Liver (tissue), 9 donors: ENCODE data around the gene ITFG1. TPM values are rescaled to one million over a fixed set of nuclear protein-coding genes. Genes with fewer than 3 reads are reported as not detected.

Experiments
- DNase-seq: peaks from one replicate; pipeline ENCODE4 v3.0.0-alpha.2; 2017; ENCODE audit warnings: low spot score
- H3K27ac ChIP-seq, 2 donors: one replicate each; pipeline ENCODE4 v1.7.0; 2013; ENCODE audit warnings: inconsistent platforms in 2 of 2, low read length in 2 of 2, control low read depth in 1 of 2, low read depth in 1 of 2, mild to moderate bottlenecking in 1 of 2
- H3K27me3 ChIP-seq, 4 donors: one replicate each; pipeline versions ENCODE4 v1.6.1 to v1.7.0; 2013; ENCODE audit warnings: low read length in 3 of 4, inconsistent platforms in 1 of 4, mild to moderate bottlenecking in 1 of 4, moderate library complexity in 1 of 4; ENCODE audit not compliant: control insufficient read depth in 4 of 4, insufficient read depth in 4 of 4
- H3K36me3 ChIP-seq, 4 donors: one replicate each; pipeline versions ENCODE4 v1.6.1 to v1.7.0; 2013; ENCODE audit warnings: low read length in 3 of 4, mild to moderate bottlenecking in 3 of 4, low read depth in 1 of 4, moderate library complexity in 1 of 4; ENCODE audit not compliant: control insufficient read depth in 4 of 4, insufficient read depth in 3 of 4
- H3K4me1 ChIP-seq, 4 donors: one replicate each; pipeline versions ENCODE4 v1.6.1 to v1.7.0; 2013; ENCODE audit warnings: low read length in 3 of 4, mild to moderate bottlenecking in 3 of 4, moderate library complexity in 1 of 4; ENCODE audit not compliant: control insufficient read depth in 4 of 4, insufficient read depth in 4 of 4
- H3K4me3 ChIP-seq, 3 donors: one replicate each; pipeline versions ENCODE4 v1.6.1 to v1.7.0; 2013; ENCODE audit warnings: low read length in 3 of 3, control low read depth in 1 of 3, low read depth in 1 of 3, mild to moderate bottlenecking in 1 of 3
- H3K9ac ChIP-seq, 2 donors: one replicate each; pipeline ENCODE4 v1.7.0; 2013; ENCODE audit warnings: low read length in 2 of 2, mild to moderate bottlenecking in 2 of 2, moderate library complexity in 2 of 2, control low read depth in 1 of 2, low read depth in 1 of 2
- H3K9me3 ChIP-seq, 4 donors: one replicate each; pipeline versions ENCODE4 v1.6.1 to v1.7.0; 2013; ENCODE audit warnings: low read length in 3 of 4; ENCODE audit not compliant: control insufficient read depth in 4 of 4
- EGR1 ChIP-seq, 2 donors: IDR thresholded peaks; 2 replicates each; pipeline ENCODE4 v1.6.1; 2016 to 2018; ENCODE audit warnings: antibody characterized with exemption in 2 of 2, low read depth in 2 of 2
- FOXA1 ChIP-seq: IDR thresholded peaks from 2 replicates; pipeline ENCODE4 v1.6.1; 2016; ENCODE audit warnings: antibody characterized with exemption
- FOXA2 ChIP-seq: IDR thresholded peaks from 2 replicates; pipeline ENCODE4 v1.6.1; 2016; ENCODE audit warnings: antibody characterized with exemption
- GABPA ChIP-seq, 2 donors: IDR thresholded peaks in 1 of 2; conservative IDR thresholded peaks in 1 of 2; 2 replicates each; pipeline ENCODE4 v1.6.1; 2016; ENCODE audit warnings: antibody characterized with exemption in 2 of 2, mild to moderate bottlenecking in 1 of 2, moderate library complexity in 1 of 2
- HNF4A ChIP-seq, 2 donors: conservative IDR thresholded peaks; 2 replicates each; pipeline ENCODE4 v1.6.1; 2016; ENCODE audit warnings: antibody characterized with exemption in 2 of 2, mild to moderate bottlenecking in 2 of 2
- HNF4G ChIP-seq: IDR thresholded peaks from 2 replicates; pipeline ENCODE4 v1.6.1; 2016; ENCODE audit warnings: antibody characterized with exemption
- JUND ChIP-seq, 2 donors: IDR thresholded peaks; 2 replicates each; pipeline ENCODE4 v1.6.1; 2016; ENCODE audit warnings: antibody characterized with exemption in 2 of 2
- MAX ChIP-seq: IDR thresholded peaks from 2 replicates; pipeline ENCODE4 v1.6.1; 2016; ENCODE audit warnings: antibody characterized with exemption
- NR2F2 ChIP-seq: IDR thresholded peaks from 2 replicates; pipeline ENCODE4 v1.6.1; 2016; ENCODE audit warnings: antibody characterized with exemption
- RAD21 ChIP-seq, 2 donors: IDR thresholded peaks; 2 replicates each; pipeline ENCODE4 v1.6.1; 2016; ENCODE audit warnings: antibody characterized with exemption in 2 of 2, mild to moderate bottlenecking in 2 of 2
- RXRA ChIP-seq, 2 donors: IDR thresholded peaks; 2 replicates each; pipeline ENCODE4 v1.6.1; 2017 to 2018; ENCODE audit warnings: antibody characterized with exemption in 2 of 2, mild to moderate bottlenecking in 1 of 2
- SP1 ChIP-seq: IDR thresholded peaks from 2 replicates; pipeline ENCODE4 v1.6.1; 2018; ENCODE audit warnings: antibody characterized with exemption, mild to moderate bottlenecking
- TAF1 ChIP-seq: conservative IDR thresholded peaks from 2 replicates; pipeline ENCODE4 v1.6.1; 2016; ENCODE audit warnings: antibody characterized with exemption, mild to moderate bottlenecking
- YY1 ChIP-seq: IDR thresholded peaks from 2 replicates; pipeline ENCODE4 v1.6.1; 2016; ENCODE audit warnings: antibody characterized with exemption, mild to moderate bottlenecking
- WGBS: extraction: QIAGEN DNeasy Blood & Tissue Kit; methylation state at CpG from one replicate; pipeline ENCODE4 v1.1.7; 2013; 5-methylcytosine and 5-hydroxymethylcytosine counted together
- polyA plus RNA-seq, 2 donors: library from polyadenylated mRNA; stranded (reverse) in 1 of 2; unstranded in 1 of 2; fragments of 200-250 nt in 1 of 2; fragments of >200 nt in 1 of 2; fragmentation: Nextera tagmentation in 1 of 2; extraction: Ambion mirVana in 1 of 2; gene quantifications; one replicate each; pipeline versions ENCODE4 v1.2.1 to v1.2.3, GENCODE V29; 2013 to 2015
- total RNA-seq, 2 donors: library from RNA; depleted of rRNA; stranded (reverse); fragments of >200 nt; gene quantifications; one replicate each; pipeline ENCODE4 v1.2.3, GENCODE V29; 2014
- TF ChIP-seq, protein P1 (sequence below): IDR thresholded peaks from 2 replicates; pipeline ENCODE4 v1.6.1; 2016; ENCODE audit warnings: antibody characterized with exemption
- TF ChIP-seq, protein P2 (sequence below): IDR thresholded peaks from 2 replicates; pipeline ENCODE4 v1.6.1; 2016; ENCODE audit warnings: antibody characterized with exemption
- TF ChIP-seq, protein P3 (sequence below): IDR thresholded peaks from 2 replicates; pipeline ENCODE4 v1.6.1; 2016; ENCODE audit warnings: antibody characterized with exemption, mild to moderate bottlenecking
- TF ChIP-seq, protein P4 (sequence below): fragments of 150-350 bp; IDR thresholded peaks from 2 replicates; pipeline ENCODE4 v1.5.1; 2017; ENCODE audit warnings: improper control_type of control experiment, low read depth, low read length; ENCODE audit not compliant: missing input control
- donor health status: healthy.
- donor health status: healthy.
- donor health status: healthy.
- donor health status: healthy.
- donor health status: healthy.

Gene ITFG1
- total and polyA plus RNA-seq, 4 donors: 31.1 to 51.0 (median 36.5) TPM

GRCh38 chr16:47493381-47494337, 32.8 kb upstream of the ITFG1 start:
- Histone ChIP-seq H3K4me3 (no peak overlapping the region), H3K27me3 (no peaks in the 10 kb centered on the region), H3K27ac (no peak overlapping the region), H3K4me1 (no peaks in the 10 kb centered on the region), H3K9me3 (peaks cover 1 to 23% (median 13%) of the 10 kb centered on the region in 4 donors), H3K36me3 (peaks cover 0 to 7% (median 2%) of the 10 kb centered on the region in 4 donors), H3K9ac (no peak overlapping the region)
- TF ChIP-seq SP1: no peak
- TF ChIP-seq TAF1: no peak
- TF ChIP-seq, protein P1, sequence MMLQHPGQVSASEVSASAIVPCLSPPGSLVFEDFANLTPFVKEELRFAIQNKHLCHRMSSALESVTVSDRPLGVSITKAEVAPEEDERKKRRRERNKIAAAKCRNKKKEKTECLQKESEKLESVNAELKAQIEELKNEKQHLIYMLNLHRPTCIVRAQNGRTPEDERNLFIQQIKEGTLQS: no peak
- no peak for TF ChIP-seq JUND (IDR thresholded peaks at IDR 0.05)
- TF ChIP-seq MAX: no peak
- TF ChIP-seq, protein P2, sequence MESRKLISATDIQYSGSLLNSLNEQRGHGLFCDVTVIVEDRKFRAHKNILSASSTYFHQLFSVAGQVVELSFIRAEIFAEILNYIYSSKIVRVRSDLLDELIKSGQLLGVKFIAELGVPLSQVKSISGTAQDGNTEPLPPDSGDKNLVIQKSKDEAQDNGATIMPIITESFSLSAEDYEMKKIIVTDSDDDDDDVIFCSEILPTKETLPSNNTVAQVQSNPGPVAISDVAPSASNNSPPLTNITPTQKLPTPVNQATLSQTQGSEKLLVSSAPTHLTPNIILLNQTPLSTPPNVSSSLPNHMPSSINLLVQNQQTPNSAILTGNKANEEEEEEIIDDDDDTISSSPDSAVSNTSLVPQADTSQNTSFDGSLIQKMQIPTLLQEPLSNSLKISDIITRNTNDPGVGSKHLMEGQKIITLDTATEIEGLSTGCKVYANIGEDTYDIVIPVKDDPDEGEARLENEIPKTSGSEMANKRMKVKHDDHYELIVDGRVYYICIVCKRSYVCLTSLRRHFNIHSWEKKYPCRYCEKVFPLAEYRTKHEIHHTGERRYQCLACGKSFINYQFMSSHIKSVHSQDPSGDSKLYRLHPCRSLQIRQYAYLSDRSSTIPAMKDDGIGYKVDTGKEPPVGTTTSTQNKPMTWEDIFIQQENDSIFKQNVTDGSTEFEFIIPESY: no peak
- no peak for DNase-seq
- 86% methylated on average over 9 of the region's 9 CpGs for WGBS

GRCh38 chr16:47492428-47493377, 31.8 kb upstream of the ITFG1 start:
- H3K9ac ChIP-seq: no peak overlapping the region
- no peaks in the 10 kb centered on the region for H3K27me3 ChIP-seq
- H3K4me3 ChIP-seq: peak overlapping the region in 1 of 3 donors; percentile 1
- no peaks in the 10 kb centered on the region for H3K4me1 ChIP-seq
- H3K9me3 ChIP-seq: peaks cover 1 to 23% (median 16%) of the 10 kb centered on the region in 4 donors
- 87% methylated on average over 10 of the region's 10 CpGs for WGBS
- H3K27ac ChIP-seq: no peak overlapping the region
- DNase-seq: no peak
- peaks cover 0 to under 1% (median under 1%) of the 10 kb centered on the region in 4 donors for H3K36me3 ChIP-seq
- TF ChIP-seq NR2F2 (no peak), FOXA1 (no peak), FOXA2 (no peak), GABPA (IDR thresholded peaks at IDR 0.05 in 1 of 2, conservative IDR thresholded peaks at IDR 0.05 in 1 of 2) (no peak), HNF4G (no peak), RAD21 (IDR thresholded peaks at IDR 0.05) (peak; percentile 12 to 36), HNF4A (conservative IDR thresholded peaks at IDR 0.05) (no peak), JUND (IDR thresholded peaks at IDR 0.05) (no peak), TAF1 (peak; percentile 31), SP1 (peak; percentile 18), YY1 (no peak), RXRA (IDR thresholded peaks at IDR 0.05) (no peak), MAX (no peak), EGR1 (IDR thresholded peaks at IDR 0.05; ENCODE audit: low read depth in 2 of 2) (no peak)
- TF ChIP-seq, protein P3, sequence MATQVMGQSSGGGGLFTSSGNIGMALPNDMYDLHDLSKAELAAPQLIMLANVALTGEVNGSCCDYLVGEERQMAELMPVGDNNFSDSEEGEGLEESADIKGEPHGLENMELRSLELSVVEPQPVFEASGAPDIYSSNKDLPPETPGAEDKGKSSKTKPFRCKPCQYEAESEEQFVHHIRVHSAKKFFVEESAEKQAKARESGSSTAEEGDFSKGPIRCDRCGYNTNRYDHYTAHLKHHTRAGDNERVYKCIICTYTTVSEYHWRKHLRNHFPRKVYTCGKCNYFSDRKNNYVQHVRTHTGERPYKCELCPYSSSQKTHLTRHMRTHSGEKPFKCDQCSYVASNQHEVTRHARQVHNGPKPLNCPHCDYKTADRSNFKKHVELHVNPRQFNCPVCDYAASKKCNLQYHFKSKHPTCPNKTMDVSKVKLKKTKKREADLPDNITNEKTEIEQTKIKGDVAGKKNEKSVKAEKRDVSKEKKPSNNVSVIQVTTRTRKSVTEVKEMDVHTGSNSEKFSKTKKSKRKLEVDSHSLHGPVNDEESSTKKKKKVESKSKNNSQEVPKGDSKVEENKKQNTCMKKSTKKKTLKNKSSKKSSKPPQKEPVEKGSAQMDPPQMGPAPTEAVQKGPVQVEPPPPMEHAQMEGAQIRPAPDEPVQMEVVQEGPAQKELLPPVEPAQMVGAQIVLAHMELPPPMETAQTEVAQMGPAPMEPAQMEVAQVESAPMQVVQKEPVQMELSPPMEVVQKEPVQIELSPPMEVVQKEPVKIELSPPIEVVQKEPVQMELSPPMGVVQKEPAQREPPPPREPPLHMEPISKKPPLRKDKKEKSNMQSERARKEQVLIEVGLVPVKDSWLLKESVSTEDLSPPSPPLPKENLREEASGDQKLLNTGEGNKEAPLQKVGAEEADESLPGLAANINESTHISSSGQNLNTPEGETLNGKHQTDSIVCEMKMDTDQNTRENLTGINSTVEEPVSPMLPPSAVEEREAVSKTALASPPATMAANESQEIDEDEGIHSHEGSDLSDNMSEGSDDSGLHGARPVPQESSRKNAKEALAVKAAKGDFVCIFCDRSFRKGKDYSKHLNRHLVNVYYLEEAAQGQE: no peak
- TF ChIP-seq, protein P4, sequence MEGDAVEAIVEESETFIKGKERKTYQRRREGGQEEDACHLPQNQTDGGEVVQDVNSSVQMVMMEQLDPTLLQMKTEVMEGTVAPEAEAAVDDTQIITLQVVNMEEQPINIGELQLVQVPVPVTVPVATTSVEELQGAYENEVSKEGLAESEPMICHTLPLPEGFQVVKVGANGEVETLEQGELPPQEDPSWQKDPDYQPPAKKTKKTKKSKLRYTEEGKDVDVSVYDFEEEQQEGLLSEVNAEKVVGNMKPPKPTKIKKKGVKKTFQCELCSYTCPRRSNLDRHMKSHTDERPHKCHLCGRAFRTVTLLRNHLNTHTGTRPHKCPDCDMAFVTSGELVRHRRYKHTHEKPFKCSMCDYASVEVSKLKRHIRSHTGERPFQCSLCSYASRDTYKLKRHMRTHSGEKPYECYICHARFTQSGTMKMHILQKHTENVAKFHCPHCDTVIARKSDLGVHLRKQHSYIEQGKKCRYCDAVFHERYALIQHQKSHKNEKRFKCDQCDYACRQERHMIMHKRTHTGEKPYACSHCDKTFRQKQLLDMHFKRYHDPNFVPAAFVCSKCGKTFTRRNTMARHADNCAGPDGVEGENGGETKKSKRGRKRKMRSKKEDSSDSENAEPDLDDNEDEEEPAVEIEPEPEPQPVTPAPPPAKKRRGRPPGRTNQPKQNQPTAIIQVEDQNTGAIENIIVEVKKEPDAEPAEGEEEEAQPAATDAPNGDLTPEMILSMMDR: no peak
- TF ChIP-seq, protein P1: no peak
